ENCODE results near the gene AOC2.
"Not testable (repeated sequence)": the region's sequence is repeated elsewhere in the genome, so short reads cannot be mapped to it uniquely, and the experiment has no call there.

The AOC2 gene

GRCh38 chr17:42866631-42867575 is 22.5 kb downstream of the AOC2 start:
- no peak overlapping the region for H3K4me3 ChIP-seq (ENCODE audit: control insufficient read depth, low read depth, low read length)
- TF ChIP-seq, protein P1, sequence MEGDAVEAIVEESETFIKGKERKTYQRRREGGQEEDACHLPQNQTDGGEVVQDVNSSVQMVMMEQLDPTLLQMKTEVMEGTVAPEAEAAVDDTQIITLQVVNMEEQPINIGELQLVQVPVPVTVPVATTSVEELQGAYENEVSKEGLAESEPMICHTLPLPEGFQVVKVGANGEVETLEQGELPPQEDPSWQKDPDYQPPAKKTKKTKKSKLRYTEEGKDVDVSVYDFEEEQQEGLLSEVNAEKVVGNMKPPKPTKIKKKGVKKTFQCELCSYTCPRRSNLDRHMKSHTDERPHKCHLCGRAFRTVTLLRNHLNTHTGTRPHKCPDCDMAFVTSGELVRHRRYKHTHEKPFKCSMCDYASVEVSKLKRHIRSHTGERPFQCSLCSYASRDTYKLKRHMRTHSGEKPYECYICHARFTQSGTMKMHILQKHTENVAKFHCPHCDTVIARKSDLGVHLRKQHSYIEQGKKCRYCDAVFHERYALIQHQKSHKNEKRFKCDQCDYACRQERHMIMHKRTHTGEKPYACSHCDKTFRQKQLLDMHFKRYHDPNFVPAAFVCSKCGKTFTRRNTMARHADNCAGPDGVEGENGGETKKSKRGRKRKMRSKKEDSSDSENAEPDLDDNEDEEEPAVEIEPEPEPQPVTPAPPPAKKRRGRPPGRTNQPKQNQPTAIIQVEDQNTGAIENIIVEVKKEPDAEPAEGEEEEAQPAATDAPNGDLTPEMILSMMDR (conservative IDR thresholded peaks at IDR 0.05; ENCODE audit: control insufficient read depth, insufficient read depth, low read depth, low read length), result no peak
- no peak for DNase-seq (ENCODE audit: low read depth)

DNA sequence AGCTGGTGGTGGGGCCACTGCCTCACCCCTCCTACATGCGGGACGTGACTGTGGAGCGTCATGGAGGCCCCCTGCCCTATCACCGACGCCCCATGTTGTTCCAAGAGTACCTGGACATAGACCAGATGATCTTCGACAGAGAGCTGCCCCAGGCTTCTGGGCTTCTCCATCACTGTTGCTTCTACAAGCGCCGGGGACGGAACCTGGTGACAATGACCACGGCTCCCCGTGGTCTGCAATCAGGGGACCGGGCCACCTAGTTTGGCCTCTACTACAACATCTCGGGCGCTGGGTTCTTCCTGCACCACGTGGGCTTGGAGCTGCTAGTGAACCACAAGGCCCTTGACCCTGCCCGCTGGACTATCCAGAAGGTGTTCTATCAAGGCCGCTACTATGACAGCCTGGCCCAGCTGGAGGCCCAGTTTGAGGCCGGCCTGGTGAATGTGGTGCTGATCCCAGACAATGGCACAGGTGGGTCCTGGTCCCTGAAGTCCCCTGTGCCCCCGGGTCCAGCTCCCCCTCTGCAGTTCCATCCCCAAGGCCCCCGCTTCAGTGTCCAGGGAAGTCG is 23.4 kb downstream of the AOC2 start:
- not testable (repeated sequence) for H3K4me3 ChIP-seq (ENCODE audit: control insufficient read depth, low read depth, low read length); DNase-seq (ENCODE audit: low read depth)

DNA sequence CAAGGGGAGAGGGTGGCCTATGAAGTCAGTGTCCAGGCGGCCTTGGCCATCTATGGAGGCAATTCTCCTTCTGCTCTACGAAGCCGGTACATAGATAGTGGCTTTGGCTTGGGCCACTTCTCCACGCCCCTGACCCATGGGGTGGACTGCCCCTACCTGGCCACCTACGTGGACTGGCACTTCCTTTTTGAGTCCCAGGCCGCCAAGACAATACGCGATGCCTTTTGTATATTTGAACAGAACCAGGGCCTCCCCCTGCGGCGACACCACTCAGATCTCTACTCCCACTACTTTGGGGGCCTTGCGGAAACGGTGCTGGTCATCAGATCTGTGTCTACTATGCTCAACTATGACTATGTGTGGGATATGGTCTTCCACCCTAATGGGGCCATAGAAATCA is 24.0 kb downstream of the AOC2 start:
- no peak overlapping the region for H3K4me3 ChIP-seq (ENCODE audit: control insufficient read depth, low read depth, low read length)
- DNase-seq (ENCODE audit: low read depth), result no peak
- TF ChIP-seq, protein P1 (conservative IDR thresholded peaks at IDR 0.05; ENCODE audit: control insufficient read depth, insufficient read depth, low read depth, low read length), result no peak

DNA sequence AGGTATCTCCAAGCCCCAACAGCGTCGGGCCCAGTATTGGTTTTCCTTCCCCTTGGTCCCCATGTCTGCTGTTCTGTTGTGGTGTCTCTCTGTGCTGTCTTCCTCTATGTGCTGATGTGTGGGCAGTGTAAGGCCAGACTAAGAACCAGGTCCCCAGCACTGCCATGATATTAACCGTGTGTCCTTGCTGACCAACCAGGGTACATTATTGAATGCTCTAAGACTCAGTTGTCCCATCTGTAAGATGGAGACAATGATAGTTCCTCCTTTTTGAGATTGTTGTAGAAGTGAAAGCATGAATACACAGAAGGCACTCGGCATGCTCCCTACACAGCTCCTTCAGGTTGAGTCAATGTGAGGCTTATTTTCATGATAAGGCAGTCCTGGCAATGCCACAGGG is 27.3 kb downstream of the AOC2 start:
- DNase-seq (ENCODE audit: low read depth), result no peak
- TF ChIP-seq, protein P1 (conservative IDR thresholded peaks at IDR 0.05; ENCODE audit: control insufficient read depth, insufficient read depth, low read depth, low read length), result no peak
- no peak overlapping the region for H3K4me3 ChIP-seq (ENCODE audit: control insufficient read depth, low read depth, low read length)

DNA sequence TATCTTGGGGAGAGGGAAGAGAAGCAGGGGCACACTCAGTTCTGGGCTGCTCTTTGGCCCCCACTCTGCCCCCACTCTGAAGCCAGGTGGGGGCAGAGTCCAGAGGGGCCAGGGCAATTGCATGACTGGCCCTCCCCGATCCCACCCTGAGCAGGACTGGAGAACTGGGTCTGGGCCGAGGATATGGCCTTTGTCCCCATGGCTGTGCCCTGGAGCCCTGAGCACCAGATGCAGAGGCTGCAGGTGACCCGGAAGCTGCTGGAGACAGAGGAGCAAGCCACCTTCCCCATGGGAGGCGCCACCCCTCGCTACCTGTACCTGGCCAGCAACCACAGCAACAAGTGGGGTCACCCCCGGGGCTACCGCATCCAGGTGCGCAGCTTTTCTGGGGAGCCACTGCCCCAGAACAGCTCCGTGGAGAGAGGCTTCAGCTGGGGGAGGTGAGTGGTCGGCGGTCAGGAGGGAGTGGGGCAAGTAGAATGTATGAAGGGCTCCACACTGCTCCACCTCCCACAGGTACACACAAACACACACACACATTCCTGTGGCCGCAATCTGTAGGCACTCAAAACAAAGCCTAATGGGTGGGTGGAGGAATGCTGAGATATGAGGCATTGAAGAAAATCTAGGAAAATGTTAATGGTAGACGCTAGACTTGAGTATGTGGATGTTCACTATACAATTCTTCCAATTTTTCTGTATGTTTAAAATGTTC is 28.0 kb downstream of the AOC2 start:
- DNase-seq (ENCODE audit: low read depth), result no peak
- TF ChIP-seq, protein P1 (conservative IDR thresholded peaks at IDR 0.05; ENCODE audit: control insufficient read depth, insufficient read depth, low read depth, low read length), result no peak
- H3K4me3 ChIP-seq (ENCODE audit: control insufficient read depth, low read depth, low read length), result no peak overlapping the region

GRCh38 chr17:42873315-42873714 is 28.9 kb downstream of the AOC2 start:
- TF ChIP-seq, protein P1 (conservative IDR thresholded peaks at IDR 0.05; ENCODE audit: control insufficient read depth, insufficient read depth, low read depth, low read length), result no peak
- H3K4me3 ChIP-seq (ENCODE audit: control insufficient read depth, low read depth, low read length), result no peak overlapping the region
- no peak for DNase-seq (ENCODE audit: low read depth)

- not testable (repeated sequence) for H3K4me3 ChIP-seq (ENCODE audit: control insufficient read depth, low read depth, low read length); DNase-seq (ENCODE audit: low read depth)
These were observed 29.7 kb downstream of the AOC2 start for GRCh38 chr17:42873932-42874695.
